GM19328 (cell line): ENCODE data around the gene MTAP.
"Not testable (repeated sequence)": the region's sequence is repeated elsewhere in the genome, so short reads cannot be mapped to it uniquely, and the experiment has no call there.

Experiments
- ATAC-seq: cut with Tn5 transposase; IDR thresholded peaks from one replicate; pipeline ENCODE4 v1.9.1; 2021; ENCODE audit warnings: mild to moderate bottlenecking, moderate library complexity; ENCODE audit not compliant: unreplicated experiment

Gene MTAP

DNA sequence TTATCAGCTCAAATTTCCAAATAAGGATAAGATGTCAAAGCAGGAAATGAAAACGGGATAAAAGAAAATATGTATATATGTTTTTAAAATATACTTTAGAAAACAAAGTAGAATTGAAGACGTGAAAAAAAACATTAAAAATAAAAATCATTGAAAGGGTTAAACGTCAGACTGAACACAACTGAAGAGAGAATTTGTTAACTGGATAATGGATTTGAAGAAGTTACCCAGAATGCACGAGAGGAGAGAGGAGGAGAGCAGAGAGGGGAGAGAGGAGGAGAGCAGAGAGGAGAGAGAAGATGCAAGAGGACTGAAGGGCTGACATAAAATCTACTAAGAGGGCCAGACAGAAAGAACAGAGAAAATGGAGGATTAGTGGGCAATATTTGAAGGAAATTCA lies 103.8 kb downstream of the MTAP start:
- no peak for ATAC-seq

DNA sequence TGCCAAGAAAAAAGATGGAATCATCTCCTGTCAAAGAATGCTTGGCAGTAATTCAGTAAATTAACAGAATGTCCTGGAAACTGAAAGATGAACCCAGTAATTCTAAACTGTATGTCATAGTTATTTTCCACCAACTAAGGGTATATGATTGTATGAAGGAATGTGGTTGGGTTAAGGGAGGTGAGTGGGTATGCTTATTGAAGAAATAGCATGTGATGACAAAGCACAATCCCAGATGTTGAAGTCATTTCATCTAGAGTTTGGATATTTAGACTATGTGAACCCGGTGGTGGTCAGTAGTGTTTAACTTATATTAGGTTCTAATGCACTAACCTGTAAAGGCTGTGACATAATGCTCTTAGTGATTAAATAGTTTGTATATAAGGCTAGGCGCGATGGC lies 104.4 kb downstream of the MTAP start:
- no peak for ATAC-seq

DNA sequence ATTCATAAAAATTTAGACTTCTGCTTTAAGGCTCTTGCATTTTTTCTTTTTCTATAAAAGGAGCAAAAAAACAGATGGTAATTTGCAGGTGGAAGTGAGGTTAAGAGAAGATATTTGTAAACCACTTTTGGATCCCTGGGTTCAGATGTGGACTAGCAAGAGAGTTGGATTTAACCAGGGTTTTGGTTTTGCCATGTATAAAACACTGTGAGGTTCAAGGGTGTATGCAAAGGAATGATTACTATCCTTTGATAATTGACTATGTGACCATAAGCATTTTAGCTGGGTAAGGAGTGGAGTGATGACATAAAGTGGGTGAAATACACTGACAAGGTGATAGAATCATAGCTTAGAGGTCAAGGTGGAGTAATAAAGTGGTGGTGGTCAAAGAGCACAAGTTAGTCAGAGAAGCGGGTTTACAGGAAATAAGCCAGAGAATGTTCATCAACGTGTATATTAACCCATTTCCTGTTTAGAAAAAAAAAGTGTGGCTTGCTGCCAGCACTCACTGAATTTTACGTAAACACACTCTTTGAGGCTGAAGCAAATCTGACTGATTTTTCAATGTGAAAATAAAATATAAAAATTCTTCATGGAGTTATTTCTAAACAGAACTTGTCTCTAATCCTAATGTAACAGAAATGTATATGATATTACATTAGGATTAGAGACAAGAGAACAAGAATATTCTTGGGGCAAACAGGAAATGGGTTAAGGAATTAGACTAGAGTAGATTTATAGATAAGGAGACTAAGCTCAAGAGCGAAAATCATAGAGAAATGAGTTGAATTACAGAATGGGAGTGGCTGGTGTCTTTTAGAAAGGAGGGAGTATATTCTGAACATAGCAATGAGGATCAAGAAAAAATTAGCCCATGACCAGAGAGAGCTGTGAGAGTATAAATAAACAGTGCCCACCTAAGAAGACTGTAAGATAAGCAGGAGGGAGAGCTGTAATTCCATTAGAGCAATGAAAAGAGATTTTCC lies 117.2 kb downstream of the MTAP start:
- peak; percentile 83 for ATAC-seq

DNA sequence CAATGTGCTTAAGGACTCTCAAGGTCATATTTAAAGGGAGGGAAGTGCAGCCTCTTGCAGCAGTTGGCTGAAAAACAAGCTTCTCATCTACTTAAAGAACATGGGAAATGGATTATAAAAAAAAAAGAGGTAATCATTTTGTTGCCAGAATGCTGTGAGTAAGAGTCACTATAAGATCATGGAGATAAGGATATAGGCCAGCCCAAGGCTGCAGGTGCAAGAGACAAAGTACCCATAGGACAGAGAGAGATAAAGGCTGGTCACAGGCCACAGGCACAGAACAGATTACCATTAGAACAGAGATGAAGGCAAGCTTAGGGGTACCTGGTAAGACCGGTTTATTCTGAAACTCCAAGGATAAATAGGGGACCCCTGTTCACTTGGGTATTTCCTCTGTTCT lies 121.3 kb downstream of the MTAP start:
- no peak for ATAC-seq

DNA sequence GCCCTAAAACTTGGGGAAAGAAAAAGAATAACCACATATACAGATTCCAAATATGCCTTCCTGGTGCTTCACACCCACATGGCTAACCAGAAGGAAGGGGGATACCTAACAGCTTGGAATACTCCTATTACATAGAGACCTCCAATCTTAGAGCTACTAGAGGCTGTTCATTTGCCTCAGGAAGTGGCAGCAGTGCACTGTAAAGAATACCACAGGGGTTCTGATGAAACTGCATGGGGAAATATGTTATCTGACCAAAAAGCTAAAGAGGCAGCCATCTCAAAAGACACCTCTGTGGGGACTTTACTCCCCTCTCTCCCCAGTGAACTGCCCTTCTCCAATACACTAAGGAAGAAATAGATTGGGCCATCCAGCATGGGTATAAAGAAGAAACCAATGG lies 125.3 kb downstream of the MTAP start:
- no peak for ATAC-seq

DNA sequence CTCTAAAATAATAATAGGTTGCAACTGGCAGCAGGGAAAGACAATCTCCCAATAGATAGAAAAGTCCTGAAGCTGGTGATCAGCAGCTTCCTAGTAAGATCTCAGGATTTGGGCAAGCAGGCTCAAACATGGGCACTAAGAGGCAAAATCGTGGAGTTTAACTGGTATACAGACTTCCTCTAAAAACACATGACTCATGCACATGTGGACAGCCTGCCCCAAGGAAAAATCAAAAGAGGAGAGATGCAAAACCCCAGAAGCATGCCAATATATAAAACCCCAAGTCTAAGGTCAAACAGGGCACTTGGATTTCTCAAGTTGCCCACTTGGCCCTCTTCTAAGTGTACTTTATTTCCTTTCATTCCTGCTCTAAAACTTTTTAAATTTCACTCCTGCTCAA lies 129.0 kb downstream of the MTAP start:
- ATAC-seq = no peak

DNA sequence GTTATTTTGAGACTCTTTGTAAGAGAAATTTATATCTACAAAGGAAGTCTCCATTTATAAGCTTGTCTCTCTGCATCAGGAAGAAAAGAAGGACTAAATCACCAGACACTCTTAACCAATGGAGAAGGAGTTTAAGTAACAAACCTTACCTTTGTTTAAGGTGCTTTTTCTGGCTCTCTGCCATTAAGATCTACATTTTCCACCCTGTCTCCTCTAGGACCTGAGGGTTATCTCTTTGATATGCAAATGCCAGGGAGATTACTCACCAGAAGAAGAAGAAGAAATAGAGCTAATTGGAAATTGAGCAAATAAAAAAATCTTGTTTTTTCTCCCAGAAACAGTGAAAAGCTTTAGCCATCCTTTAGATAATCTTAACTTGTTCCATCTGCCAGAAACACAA lies 130.8 kb downstream of the MTAP start:
- no peak for ATAC-seq

DNA sequence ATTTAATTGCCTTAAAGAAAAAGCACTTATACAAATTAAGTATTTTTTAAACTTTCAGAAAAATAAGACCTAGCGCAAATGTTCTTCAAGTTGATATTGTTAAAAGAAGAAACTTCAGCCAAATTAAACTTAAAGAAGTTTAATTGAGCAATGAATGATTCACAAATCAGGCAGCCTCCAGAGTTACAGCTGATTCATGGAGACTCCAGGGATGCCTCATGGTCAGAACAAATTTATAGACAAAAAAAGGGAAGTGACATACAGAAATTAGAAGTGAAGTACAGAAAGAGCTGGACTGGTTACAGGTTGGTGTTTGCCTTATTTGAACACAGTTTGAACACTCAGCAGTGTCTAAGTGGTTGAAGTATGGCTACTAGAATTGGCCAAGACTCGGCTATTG lies 131.4 kb downstream of the MTAP start:
- no peak for ATAC-seq

DNA sequence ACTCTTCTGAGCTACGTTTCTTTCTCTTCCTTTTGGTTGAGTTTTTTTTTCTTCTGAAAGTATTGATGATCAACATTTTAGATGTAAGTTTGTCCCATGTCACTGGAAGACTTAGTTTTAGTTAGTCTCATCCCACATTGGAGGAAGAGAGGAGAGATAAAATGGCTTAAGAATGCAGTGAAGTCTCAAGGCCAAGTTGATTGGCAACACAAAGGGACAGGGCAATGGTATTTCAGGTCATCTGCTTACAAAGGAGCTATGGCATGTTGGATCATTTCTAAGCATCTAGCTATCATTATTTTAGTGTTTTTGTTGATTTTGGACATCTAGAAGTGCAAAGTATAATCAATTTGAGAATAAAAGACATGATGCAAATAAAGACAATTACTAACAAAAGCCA lies 133.2 kb downstream of the MTAP start:
- no peak for ATAC-seq

DNA sequence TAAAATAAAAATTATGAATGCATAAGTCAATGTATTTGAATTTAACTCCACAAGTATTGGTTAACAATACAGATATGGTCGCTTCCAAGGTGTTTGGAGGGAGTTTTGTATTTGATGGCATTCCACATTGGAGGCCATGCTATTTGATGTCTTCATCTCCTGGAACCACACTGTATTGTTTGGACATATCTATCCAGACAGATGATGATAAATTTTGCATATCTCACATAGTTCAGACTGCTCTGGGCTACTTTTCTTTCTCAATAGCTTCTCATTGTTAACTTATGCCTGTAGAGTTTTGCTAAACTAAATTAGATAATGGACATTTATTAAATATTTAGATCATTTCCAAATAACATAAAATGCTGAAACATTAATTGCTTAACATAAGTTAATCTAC lies 133.7 kb downstream of the MTAP start:
- ATAC-seq = no peak

DNA sequence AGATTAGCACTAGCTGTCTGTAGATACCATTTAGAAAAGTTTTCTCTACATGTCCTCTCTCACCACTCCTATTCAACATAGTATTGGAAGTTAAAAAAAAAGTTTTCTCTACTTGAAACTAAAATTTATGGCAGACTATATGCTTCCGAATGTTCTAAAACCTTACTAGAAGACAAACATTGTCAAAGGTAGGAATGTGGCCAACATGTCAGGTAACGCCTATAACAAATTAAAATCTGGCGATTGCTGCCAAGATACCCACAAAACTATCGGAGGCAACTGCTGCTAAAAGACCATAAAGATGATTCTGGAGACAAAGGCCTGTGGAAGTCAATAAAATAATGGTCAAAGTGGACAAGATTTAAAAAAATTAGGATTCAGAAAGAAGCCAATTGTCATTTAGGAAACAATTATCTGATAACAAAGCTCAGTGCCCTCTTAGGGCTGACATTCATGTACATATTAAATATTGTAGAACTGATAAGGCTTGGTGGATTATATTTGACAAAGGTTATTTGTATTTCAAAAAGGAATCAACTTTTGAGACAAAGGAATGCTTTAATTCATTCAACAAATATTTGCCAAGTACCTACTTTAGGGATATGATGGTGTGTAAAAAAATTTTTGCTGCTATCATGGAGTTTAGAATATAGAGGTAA lies 139.0 kb downstream of the MTAP start:
- ATAC-seq = no peak

DNA sequence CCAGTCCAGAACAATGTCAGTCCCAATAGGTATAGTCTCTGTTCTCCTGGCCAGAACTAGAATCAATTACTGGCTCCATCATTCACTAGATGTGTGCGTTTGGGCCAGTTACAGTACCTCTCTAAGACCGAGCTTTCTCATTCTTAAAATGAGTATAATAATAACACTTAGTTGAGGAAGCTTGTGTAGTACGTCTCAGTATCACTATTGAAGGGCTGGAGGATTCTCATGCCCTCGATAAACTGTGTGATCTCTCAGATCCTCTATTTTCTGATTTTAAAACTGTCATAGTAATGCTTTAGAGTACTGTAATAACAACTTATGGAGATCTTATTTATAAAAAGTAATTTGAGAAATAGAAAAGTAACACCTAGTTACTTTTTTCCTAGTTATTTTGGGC lies 141.0 kb downstream of the MTAP start:
- no peak for ATAC-seq

DNA sequence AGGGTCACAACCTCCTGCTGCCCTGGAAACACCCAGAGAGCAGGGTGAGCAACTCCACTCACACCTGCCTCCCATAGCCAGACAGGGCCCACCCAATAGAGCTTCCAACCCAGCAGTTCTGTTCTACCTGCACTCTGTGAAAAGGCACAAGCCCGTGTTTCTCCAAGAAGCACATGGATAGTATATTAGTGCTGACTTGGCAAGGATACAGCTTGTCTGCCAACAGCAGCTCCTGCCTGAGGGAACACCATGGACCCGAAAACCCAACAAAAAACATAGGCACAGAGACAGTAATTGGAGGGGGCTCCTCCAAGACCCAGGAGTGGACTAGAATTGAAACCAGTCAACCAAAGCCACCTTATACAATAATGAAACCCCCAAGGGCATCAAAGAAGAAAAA lies 143.2 kb downstream of the MTAP start:
- ATAC-seq = no peak

DNA sequence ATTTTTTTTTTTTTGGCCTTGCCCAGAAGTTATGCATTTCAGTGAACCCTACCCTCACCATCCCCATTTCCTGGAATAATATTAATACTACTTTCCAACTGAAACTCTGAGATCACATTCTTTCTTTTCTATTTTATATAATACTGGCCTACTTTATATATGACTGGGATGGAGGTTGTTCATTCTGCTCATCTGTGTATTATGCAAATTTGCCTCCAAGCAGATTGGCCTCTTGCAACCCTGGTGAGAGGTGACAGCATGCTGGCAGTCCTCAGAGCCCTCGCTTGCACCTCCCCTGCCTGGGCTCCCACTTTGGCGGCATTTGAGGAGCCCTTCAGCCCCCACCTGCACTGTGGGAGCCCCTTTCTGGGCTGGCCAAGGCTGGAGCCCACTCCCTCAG lies 156.4 kb downstream of the MTAP start:
- no peak for ATAC-seq

DNA sequence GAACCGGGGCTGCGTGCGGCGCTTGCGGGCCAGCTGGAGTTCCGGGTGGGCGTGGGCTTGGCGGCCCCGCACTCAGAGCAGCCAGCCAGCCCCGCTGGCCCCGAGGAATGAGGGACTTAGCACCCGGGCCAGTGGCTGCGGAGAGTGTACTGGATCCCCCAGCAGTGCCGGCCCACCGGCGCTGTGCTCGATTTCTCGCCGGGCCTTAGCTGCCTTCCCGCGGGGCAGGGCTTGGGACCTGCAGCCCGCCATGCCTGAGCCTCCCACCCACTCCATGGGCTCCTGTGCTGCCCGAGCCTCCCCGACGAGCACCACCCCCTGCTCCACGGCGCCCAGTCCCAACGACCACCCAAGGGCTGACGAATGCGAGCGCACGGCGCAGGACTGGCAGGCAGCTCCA lies 156.8 kb downstream of the MTAP start:
- not testable (repeated sequence) for ATAC-seq

DNA sequence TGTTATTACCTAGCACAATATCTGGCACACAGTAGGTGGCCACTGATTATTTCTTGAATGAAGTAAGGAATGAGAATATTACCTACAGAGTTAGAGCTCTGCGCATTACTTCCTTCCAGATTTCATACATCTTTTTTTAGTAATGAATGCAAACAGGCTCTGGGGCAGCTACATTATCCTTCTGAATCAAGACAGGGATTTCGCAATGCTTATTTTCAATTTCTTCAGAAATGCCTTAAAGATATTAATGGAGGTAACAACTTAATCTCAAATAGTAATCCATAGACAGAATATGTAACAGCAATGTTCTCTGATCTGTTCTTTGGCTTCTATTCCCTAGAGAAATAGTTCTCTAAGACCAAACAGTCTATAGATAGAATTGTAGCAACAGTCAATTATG lies 159.1 kb downstream of the MTAP start:
- ATAC-seq = no peak

DNA sequence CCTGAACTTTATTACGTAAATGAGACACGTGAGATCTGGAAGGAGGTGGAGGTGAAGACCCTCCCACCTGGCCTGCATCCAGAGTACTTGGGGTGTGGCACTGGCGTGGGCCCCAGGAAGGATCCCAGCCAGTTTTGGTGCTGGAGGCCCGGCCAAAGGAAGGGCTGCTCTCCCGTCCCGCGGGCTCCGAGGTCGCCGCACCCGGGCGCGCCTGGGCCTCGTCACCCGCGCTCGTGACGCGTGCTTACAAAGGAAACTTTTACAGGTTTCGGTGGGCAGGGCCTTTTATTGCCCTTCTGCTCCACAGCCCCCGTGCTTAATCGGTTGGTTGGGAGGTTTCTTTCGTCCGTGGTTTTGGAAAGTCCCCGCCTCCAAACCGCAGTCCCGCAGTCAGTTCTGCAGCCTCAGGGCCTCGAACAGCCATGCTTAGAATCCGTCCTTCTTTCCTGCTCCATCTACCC lies 162.5 kb downstream of the MTAP start:
- ATAC-seq = peak; percentile 54

DNA sequence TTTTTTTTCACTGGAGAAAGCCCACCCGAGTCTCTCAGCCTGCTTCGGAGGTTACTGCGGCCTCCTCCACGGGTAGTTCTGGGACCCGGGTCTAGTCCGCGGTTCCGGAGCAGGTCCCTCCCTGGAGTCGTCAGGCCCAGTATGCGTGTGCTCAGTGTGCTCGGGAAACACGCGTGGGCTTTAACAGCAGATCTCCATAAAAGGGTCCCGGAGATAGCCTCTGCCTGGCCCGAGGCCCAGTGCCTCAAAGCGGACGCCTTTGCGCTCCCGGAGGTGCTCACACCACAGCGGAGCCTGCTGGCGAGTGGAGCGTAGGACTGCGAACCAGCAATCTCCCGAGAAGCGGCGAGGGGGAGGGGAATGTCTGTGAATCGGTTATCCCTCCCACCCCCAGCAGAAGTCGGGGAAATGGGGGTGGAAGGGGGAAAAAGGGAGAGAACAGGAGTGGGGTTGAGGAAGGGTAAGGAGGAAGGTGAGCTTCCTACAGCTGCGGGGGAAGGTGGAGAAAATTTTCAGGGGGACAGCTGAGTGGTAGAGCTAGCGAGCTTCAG lies 163.0 kb downstream of the MTAP start:
- ATAC-seq = peak; percentile 84

DNA sequence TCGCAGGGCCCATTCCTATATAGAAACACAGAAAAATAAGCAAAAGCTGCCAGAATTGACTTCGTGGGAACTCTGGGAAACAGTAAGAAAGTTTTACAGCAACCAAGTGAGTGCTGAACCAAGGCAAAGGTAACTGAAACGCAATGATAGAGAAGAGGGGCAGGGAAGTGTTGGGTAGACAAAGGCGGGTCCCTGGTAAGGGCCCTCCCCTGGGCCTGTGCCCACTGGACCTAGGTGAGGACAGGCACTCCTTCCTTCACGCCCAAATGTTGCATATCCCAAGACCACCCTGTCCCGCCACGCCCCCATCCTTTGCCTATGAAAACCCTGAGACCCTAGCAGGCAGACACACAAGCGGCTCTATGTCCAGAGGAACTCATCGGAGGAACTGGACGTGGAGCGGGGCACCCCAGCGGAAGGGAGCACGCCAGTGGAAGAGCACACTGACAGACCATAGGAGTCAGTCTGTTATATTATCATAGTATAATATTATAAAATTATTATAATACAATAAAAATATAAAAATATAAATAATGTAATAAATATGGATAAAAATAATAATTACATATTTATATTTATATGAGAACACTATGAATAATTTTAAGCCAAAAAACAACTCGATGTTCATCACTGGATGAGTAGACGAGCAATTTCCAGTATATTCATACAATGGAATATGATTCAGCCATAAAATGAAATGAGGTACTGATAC lies 163.9 kb downstream of the MTAP start:
- ATAC-seq = no peak

DNA sequence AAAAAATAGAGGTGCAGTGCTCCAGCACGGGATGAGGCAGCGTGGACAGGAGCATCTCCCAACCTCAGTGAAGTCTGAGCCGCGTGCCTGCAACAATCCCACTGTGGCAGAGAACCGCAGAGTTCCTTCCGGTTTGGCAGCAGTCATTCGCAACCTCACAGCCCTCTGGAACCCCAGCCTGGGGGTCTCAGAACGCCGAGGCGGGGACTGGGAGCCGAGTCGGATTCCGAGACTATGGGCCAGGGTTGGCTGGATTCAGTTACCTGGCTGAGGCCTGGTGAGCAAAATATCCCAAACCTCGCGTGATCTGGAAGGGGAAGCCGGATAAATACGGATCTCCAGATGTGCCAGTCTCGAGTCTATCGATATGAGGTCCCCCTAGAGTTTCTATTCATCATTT lies 164.7 kb downstream of the MTAP start:
- ATAC-seq = no peak

DNA sequence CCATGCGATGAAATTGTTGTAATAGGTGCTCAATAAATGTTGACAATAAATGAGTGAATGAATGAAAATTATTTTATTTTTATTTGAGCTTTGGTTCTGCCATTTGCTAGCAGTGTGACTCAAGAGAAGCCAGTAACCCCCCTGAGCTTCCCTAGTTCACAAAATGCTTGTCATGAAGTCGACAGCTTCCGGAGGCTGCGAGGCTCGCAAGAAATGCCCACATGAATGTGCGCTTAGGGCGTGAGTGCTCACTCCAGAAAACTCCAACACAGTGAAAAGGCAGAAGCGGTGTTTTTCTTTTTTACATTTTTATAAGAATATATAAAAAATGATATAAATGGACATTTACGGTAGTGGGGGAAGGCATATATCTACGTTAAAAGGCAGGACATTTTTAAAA lies 165.3 kb downstream of the MTAP start:
- no peak for ATAC-seq
